Adrenal gland (tissue), 5 donors: Measurements from ENCODE around the gene TXN.

Source experiments
- CTCF ChIP-seq, 6 experiments: fragments of 450-650 bp in 4 of 6; fragments of 200-600 bp in 2 of 6; sonication (generic) in 1 of 6; IDR thresholded peaks; 1 replicate in 5 of 6; 2 replicates in 1 of 6; pipeline versions ENCODE4 v1.5.1 to v1.8.0; 2016 to 2021; ENCODE audit warnings: antibody characterized with exemption in 6 of 6, mild to moderate bottlenecking in 2 of 6, moderate library complexity in 1 of 6
- POLR2A ChIP-seq, 2 donors: fragments of 450-650 bp; IDR thresholded peaks; one replicate each; pipeline ENCODE4 v1.6.1; 2017; ENCODE audit warnings: antibody characterized with exemption in 2 of 2, mild to moderate bottlenecking in 2 of 2, moderate library complexity in 1 of 2
- donor health status: DM: no; HTN: no; CAD: no.

GRCh38 chr9:110270211-110270995 lies 14.1 kb upstream of the TXN start:
- TF ChIP-seq CTCF (IDR thresholded peaks at IDR 0.05) (no peak), POLR2A (IDR thresholded peaks at IDR 0.05) (no peak)
